Testis (tissue), 2 donors: ENCODE data around the gene ADAMTS6.

Experiments
- CTCF ChIP-seq, 3 experiments: fragments of 450-650 bp in 2 of 3; fragments of 200-600 bp in 1 of 3; sonication (generic) in 1 of 3; IDR thresholded peaks; one replicate each; pipeline ENCODE4 v1.5.1; 2016 to 2019; ENCODE audit warnings: antibody characterized with exemption in 3 of 3, mild to moderate bottlenecking in 2 of 3, moderate library complexity in 1 of 3
- POLR2A ChIP-seq: fragments of 450-650 bp; IDR thresholded peaks from one replicate; pipeline ENCODE4 v1.6.1; 2017; ENCODE audit warnings: antibody characterized with exemption, mild to moderate bottlenecking, moderate library complexity

- TF ChIP-seq CTCF (IDR thresholded peaks at IDR 0.05) (no peak), POLR2A (no peak)
Measured at GRCh38 chr5:65359981-65360380, 121.7 kb downstream of the ADAMTS6 start.
